Measurements from ENCODE around the gene FLCN.
A peak's percentile ranks its signal among the peaks of the same experiment; 100 is the strongest.

Gene FLCN

GRCh38 chr17:17182598-17183136, 54.3 kb downstream of the FLCN start:
- DNase-seq, result no peak

- no peak for DNase-seq
Observed at GRCh38 chr17:17181666-17182597, 55.0 kb downstream of the FLCN start.

GRCh38 chr17:17180741-17181525, 56.0 kb downstream of the FLCN start:
- DNase-seq, result no peak

- DNase-seq, result no peak
Observed at GRCh38 chr17:17180141-17180603, 56.8 kb downstream of the FLCN start.

- no peak for DNase-seq
Observed at GRCh38 chr17:17179371-17179827, 57.6 kb downstream of the FLCN start.

- DNase-seq, result no peak
Observed at GRCh38 chr17:17177176-17177575, 59.8 kb downstream of the FLCN start.

- no peak for DNase-seq
Observed at GRCh38 chr17:17176341-17176740, 60.6 kb downstream of the FLCN start.

- DNase-seq, result no peak
Observed at GRCh38 chr17:17175917-17176316, 61.1 kb downstream of the FLCN start.

- DNase-seq, result no peak
Observed at GRCh38 chr17:17175340-17175739, 61.6 kb downstream of the FLCN start.

GRCh38 chr17:17173921-17174320, 63.0 kb downstream of the FLCN start:
- DNase-seq, result no peak

- no peak for DNase-seq
Observed at GRCh38 chr17:17172990-17173389, 64.0 kb downstream of the FLCN start.

- DNase-seq, result no peak
Observed at GRCh38 chr17:17172001-17172939, 64.7 kb downstream of the FLCN start.

- DNase-seq, result no peak
Observed at GRCh38 chr17:17171186-17171585, 65.8 kb downstream of the FLCN start.

- peak; percentile 45 for DNase-seq
Observed at GRCh38 chr17:17170346-17170985, 66.5 kb downstream of the FLCN start.

GRCh38 chr17:17169396-17169795, 67.6 kb downstream of the FLCN start:
- DNase-seq, result no peak

- no peak for DNase-seq
Observed at GRCh38 chr17:17168401-17168800, 68.6 kb downstream of the FLCN start.

- DNase-seq, result no peak
Observed at GRCh38 chr17:17167986-17168385, 69.0 kb downstream of the FLCN start.

GRCh38 chr17:17167356-17167755, 69.6 kb downstream of the FLCN start:
- DNase-seq, result no peak

GRCh38 chr17:17166446-17166845, 70.5 kb downstream of the FLCN start:
- no peak for DNase-seq

- DNase-seq, result no peak
Observed at GRCh38 chr17:17165666-17166308, 71.2 kb downstream of the FLCN start.

- DNase-seq, result no peak
Observed at GRCh38 chr17:17164676-17165075, 72.3 kb downstream of the FLCN start.
